Endothelial cell of umbilical vein (primary cell): ENCODE measurements around the gene RTN4RL1. TPM values are rescaled to one million over a fixed set of nuclear protein-coding genes. Genes with fewer than 3 reads are reported as not detected.

Experiments
- BruUV-seq: library from RNA; stranded (reverse); fragments of 400-500 nt; replicated peaks from 2 replicates; lab custom pipeline; 2021; lab: Mats Ljungman, UMichigan
- CTCF ChIA-PET: fragments of 300-600, 350-600 bp; sonication (Branson Sonifier 250); formaldehyde crosslinking; loops from one replicate; lab custom pipeline; 2021; ENCODE audit warnings: antibody characterized with exemption, inconsistent platforms; lab: Charles Lee
- POLR2A ChIA-PET: fragments of 300-600, 350-600 bp; sonication (Branson Sonifier 250); formaldehyde crosslinking; loops from one replicate; lab custom pipeline; 2021; ENCODE audit warnings: antibody characterized with exemption, inconsistent platforms; lab: Charles Lee
- DNase-seq: peaks from one replicate; pipeline ENCODE4 v3.0.0-alpha.2; 2011; ENCODE audit warnings: low read depth, low spot score
- FAIRE-seq: peaks from 2 replicates; lab custom pipeline; 2011; peaks lifted over from hg19 to GRCh38; lab: Jason Lieb, UNC
- H2AFZ ChIP-seq: 2 replicates; pipeline ENCODE4 v1.6.0; 2012; ENCODE audit warnings: low read depth, low read length, control low read depth, inconsistent platforms
- H3K27ac ChIP-seq: 2 replicates; pipeline ENCODE4 v1.5.1; 2011; ENCODE audit warnings: low read depth, mild to moderate bottlenecking, control low read depth, low read length, moderate library complexity; ENCODE audit not compliant: insufficient read depth
- H3K27me3 ChIP-seq, 2 experiments: 2 replicates each; pipeline versions ENCODE4 v1.6.0 to v1.6.1; 2011; ENCODE audit warnings: low read length in 2 of 2, mixed read lengths in 1 of 2; ENCODE audit not compliant: control insufficient read depth in 2 of 2, insufficient read depth in 2 of 2
- H3K36me3 ChIP-seq, 2 experiments: 2 replicates in 1 of 2; 3 replicates in 1 of 2; pipeline ENCODE4 v1.5.1; 2011; ENCODE audit warnings: low read length in 2 of 2, mild to moderate bottlenecking in 1 of 2, moderate library complexity in 1 of 2; ENCODE audit not compliant: control insufficient read depth in 2 of 2, insufficient read depth in 2 of 2; ENCODE audit errors: extremely low read depth in 1 of 2
- H3K4me1 ChIP-seq: 3 replicates; pipeline ENCODE4 v1.5.1; 2011; ENCODE audit warnings: mild to moderate bottlenecking, low read length; ENCODE audit not compliant: control insufficient read depth, insufficient read depth; ENCODE audit errors: extremely low read depth
- H3K4me2 ChIP-seq: 2 replicates; pipeline ENCODE4 v1.6.1; 2011; ENCODE audit warnings: low read length, control low read depth, mixed read lengths; ENCODE audit not compliant: insufficient read depth
- H3K4me3 ChIP-seq, 3 experiments: fragments of 200-600 bp in 1 of 3; sonication (generic), shearing (Covaris generic) in 1 of 3; replicated peaks in 1 of 3; 2 replicates each; pipeline ENCODE4 v1.5.1; 2011 to 2016; ENCODE audit warnings: control low read depth in 3 of 3, low read length in 3 of 3, mild to moderate bottlenecking in 2 of 3, inconsistent platforms in 1 of 3, low read depth in 1 of 3, moderate library complexity in 1 of 3; ENCODE audit not compliant: insufficient read depth in 1 of 3
- H3K79me2 ChIP-seq: 2 replicates; pipeline ENCODE4 v1.6.0; 2012; ENCODE audit warnings: low read length, inconsistent platforms; ENCODE audit not compliant: control insufficient read depth, insufficient read depth
- H3K9ac ChIP-seq: replicated peaks from 2 replicates; pipeline ENCODE3; 2011; ENCODE audit warnings: low read length, control low read depth; ENCODE audit not compliant: insufficient read depth; ENCODE audit errors: extremely low read depth
- H3K9me1 ChIP-seq: replicated peaks from 3 replicates; pipeline ENCODE4 v1.6.0; 2011; ENCODE audit warnings: mild to moderate bottlenecking, low read length; ENCODE audit not compliant: control insufficient read depth, insufficient read depth; ENCODE audit errors: extremely low read depth
- H3K9me3 ChIP-seq: replicated peaks from 2 replicates; pipeline ENCODE4 v1.5.1; 2012; ENCODE audit warnings: low read length, inconsistent platforms; ENCODE audit not compliant: control insufficient read depth, insufficient read depth
- H4K20me1 ChIP-seq: replicated peaks from 2 replicates; pipeline ENCODE3; 2011; ENCODE audit warnings: mild to moderate bottlenecking, low read length; ENCODE audit not compliant: control insufficient read depth, insufficient read depth; ENCODE audit errors: extremely low read depth
- EZH2 ChIP-seq: IDR thresholded peaks from 2 replicates; pipeline ENCODE4 v1.6.1; 2012; ENCODE audit warnings: borderline replicate concordance, low read depth, mild to moderate bottlenecking, moderate library complexity, low read length, inconsistent platforms; ENCODE audit not compliant: severe bottlenecking
- FOS ChIP-seq: IDR thresholded peaks from 2 replicates; pipeline ENCODE4 v1.6.1; 2011; ENCODE audit warnings: mild to moderate bottlenecking, low read length, moderate library complexity, borderline replicate concordance; ENCODE audit not compliant: insufficient read depth
- GATA2 ChIP-seq: IDR thresholded peaks from 2 replicates; pipeline ENCODE4 v1.7.0; 2011; ENCODE audit warnings: low read depth, mild to moderate bottlenecking, moderate library complexity, mixed read lengths, low read length; ENCODE audit not compliant: insufficient read length, insufficient read depth
- JUN ChIP-seq: IDR thresholded peaks from 2 replicates; pipeline ENCODE4 v1.6.1; 2011; ENCODE audit warnings: borderline replicate concordance, low read depth; ENCODE audit not compliant: insufficient read length, insufficient read depth
- MYC ChIP-seq: IDR thresholded peaks from one replicate; pipeline ENCODE4 v1.6.1; 2011; ENCODE audit warnings: mild to moderate bottlenecking, low read depth, low read length
- POLR2A ChIP-seq: IDR thresholded peaks from 2 replicates; pipeline ENCODE4 v1.6.1; 2012; ENCODE audit warnings: low read depth, mild to moderate bottlenecking, control low read depth, low read length
- POLR2AphosphoS5 ChIP-seq: IDR thresholded peaks from 2 replicates; pipeline ENCODE4 v1.6.1; 2012; ENCODE audit warnings: low read depth, mild to moderate bottlenecking, control low read depth, low read length, moderate library complexity; ENCODE audit not compliant: insufficient read depth
- dilution Hi-C: fragments of 300-500 bp; cut with MboI; formaldehyde crosslinking; loops from one replicate; pipeline ENCODE4 v1.15.0; 2019; ENCODE audit warnings: low sequenced_read_pairs; ENCODE audit not compliant: extremely low pct_ligation_motif_present
- intact Hi-C: fragments of 100-400 bp; cut with micrococcal nuclease; formaldehyde crosslinking; loops from one replicate; pipeline ENCODE4 v1.10.0; 2022
- polyA plus RNA-seq, 4 experiments: library from polyadenylated mRNA; depleted of rRNA in 3 of 4; stranded (reverse) in 3 of 4; unstranded in 1 of 4; fragments of >200 nt; gene quantifications; 2 replicates each; pipeline versions ENCODE4 v1.2.1 to v1.2.3, GENCODE V29; 2011 to 2012; ENCODE audit warnings: missing spikeins in 1 of 4
- total RNA-seq: library from RNA; stranded (reverse); gene quantifications from 2 replicates; pipeline ENCODE4 v1.2.3, GENCODE V29; 2021
- TF ChIP-seq, protein P1 (sequence below), 2 donors: IDR thresholded peaks; 1 replicate in 1 of 2; 2 replicates in 1 of 2; pipeline ENCODE4 v1.5.1; 2011; ENCODE audit warnings: low read length in 2 of 2, mild to moderate bottlenecking in 2 of 2, moderate library complexity in 2 of 2, control low read depth in 1 of 2, inconsistent platforms in 1 of 2, low read depth in 1 of 2; ENCODE audit not compliant: insufficient read depth in 1 of 2; ENCODE audit errors: extremely low read depth in 1 of 2
- TF ChIP-seq, protein P2 (sequence below): IDR thresholded peaks from 2 replicates; pipeline ENCODE4 v1.6.1; 2011; ENCODE audit not compliant: insufficient read depth, insufficient read length

The RTN4RL1 gene
- total and polyA plus RNA-seq, 2 donors (not counting 3 experiments of a cell fraction or from before 2014, with no cell fraction given): 0.04 TPM; not detected in 1

DNA sequence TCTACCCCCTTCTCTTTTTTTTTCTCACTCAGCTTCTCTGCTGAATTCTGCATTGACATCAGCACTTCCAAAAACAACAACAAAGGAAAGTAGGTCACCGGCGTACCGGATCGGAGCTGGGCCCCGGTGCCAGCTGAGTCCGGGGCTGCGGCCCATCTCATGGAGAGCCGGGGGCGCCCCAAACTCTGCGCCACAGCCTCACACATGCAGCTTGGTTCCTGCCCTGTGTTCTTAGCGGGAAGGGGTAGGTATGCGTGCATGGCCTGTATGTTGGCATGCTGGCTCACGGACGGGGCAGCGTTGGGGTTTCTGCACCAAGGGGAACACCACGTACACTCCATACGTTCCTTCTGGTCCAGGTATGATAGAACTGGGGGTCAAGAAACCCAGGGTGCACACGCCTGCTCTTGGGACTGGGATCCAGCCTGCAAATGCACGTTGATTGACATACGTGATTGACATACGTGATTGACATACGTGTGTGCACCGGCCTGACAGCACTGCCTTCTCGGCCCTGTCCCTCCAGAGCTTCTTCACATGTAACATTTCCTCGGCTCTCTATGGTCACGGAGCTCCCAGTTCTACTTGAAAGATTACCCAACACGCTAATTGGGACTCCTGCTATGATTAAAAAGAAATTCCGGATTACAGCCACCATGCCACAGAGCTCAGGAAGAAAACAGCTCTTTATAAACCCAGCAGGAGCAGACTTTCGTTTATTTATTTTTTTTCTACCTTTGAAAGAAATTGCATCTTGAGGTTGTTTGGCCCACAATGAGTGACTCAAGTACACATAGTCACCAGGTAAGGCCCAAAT lies 106.6 kb downstream of the RTN4RL1 start:
- H3K36me3 ChIP-seq: no peaks in the 10 kb centered on the region
- H3K79me2 ChIP-seq: no peaks in the 10 kb centered on the region
- no peaks in the 10 kb centered on the region for H3K27me3 ChIP-seq
- intact Hi-C loops (no loop called here), dilution Hi-C loops (no loop called here)
- no peak for DNase-seq
- ChIA-PET POLR2A (no interaction called here), CTCF (interaction anchor here (0.9 to 4.9 kb wide), 4 partner anchors 8 to 107 kb away, joined by 3 to 22 read pairs (median 6); partner anchors contain the start of gene RTN4RL1)
- H3K4me2 ChIP-seq: no peak overlapping the region
- H2AFZ ChIP-seq: no peak overlapping the region
- H3K4me3 ChIP-seq: no peak overlapping the region
- no TSS peak for BruUV-seq
- FAIRE-seq: no peak
- no peak overlapping the region for H3K9ac ChIP-seq
- no peaks in the 10 kb centered on the region for H3K9me1 ChIP-seq
- no peaks in the 10 kb centered on the region for H3K4me1 ChIP-seq
- no peaks in the 10 kb centered on the region for H3K9me3 ChIP-seq
- TF ChIP-seq, protein P1, sequence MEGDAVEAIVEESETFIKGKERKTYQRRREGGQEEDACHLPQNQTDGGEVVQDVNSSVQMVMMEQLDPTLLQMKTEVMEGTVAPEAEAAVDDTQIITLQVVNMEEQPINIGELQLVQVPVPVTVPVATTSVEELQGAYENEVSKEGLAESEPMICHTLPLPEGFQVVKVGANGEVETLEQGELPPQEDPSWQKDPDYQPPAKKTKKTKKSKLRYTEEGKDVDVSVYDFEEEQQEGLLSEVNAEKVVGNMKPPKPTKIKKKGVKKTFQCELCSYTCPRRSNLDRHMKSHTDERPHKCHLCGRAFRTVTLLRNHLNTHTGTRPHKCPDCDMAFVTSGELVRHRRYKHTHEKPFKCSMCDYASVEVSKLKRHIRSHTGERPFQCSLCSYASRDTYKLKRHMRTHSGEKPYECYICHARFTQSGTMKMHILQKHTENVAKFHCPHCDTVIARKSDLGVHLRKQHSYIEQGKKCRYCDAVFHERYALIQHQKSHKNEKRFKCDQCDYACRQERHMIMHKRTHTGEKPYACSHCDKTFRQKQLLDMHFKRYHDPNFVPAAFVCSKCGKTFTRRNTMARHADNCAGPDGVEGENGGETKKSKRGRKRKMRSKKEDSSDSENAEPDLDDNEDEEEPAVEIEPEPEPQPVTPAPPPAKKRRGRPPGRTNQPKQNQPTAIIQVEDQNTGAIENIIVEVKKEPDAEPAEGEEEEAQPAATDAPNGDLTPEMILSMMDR (IDR thresholded peaks at IDR 0.05; ENCODE audit: extremely low read depth in 1 of 2, insufficient read depth in 1 of 2, low read depth in 1 of 2, low read length in 2 of 2): no peak
- no peak for TF ChIP-seq MYC
- no peak for TF ChIP-seq POLR2A
- TF ChIP-seq, protein P2, sequence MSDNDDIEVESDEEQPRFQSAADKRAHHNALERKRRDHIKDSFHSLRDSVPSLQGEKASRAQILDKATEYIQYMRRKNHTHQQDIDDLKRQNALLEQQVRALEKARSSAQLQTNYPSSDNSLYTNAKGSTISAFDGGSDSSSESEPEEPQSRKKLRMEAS: no peak
- no peak for TF ChIP-seq EZH2
- no peak for TF ChIP-seq GATA2
- no peak for TF ChIP-seq FOS
- no peak for TF ChIP-seq JUN
- TF ChIP-seq POLR2AphosphoS5: no peak
- no peaks in the 10 kb centered on the region for H4K20me1 ChIP-seq
- no peak overlapping the region for H3K27ac ChIP-seq
